ENCODE measurements around the gene ACACA. TPM values are rescaled to one million over a fixed set of nuclear protein-coding genes. Genes with fewer than 3 reads are reported as not detected.

Gene ACACA
- total and polyA plus RNA-seq, 8 donors: 9.1 to 31.6 (median 13.1) TPM

DNA sequence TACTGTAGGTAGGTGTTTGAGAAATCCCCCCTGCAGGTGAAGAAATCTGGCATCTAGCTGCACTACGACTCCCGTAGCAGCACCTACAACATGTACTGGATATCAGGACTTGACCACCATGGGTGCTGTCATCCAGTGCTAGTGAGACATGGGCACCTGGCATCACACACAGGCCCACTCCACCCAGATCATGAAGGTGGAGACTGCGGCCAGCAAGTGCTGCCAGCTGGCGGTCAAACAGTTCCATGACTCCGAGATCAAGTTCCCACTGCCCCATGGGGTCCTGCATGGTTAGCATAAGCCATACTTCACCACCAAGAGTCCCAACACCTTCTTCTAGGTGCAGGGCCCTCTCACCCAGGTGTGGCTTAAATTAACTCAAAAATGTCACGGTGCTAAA lies 243.8 kb downstream of the ACACA start:
- no peaks in the 10 kb centered on the region for H3K4me1 ChIP-seq
- FAIRE-seq: no peak
- DNase-seq: no peak
- H3K9me3 ChIP-seq: no peaks in the 10 kb centered on the region
- WGBS, 2 donors: 95 to 98% methylated on average over 6 of the region's 6 CpGs
- no peak overlapping the region for H3K4me3 ChIP-seq
- H3K36me3 ChIP-seq: peaks cover 0 to 4% (median 0%) of the 10 kb centered on the region in 3 donors
- intact Hi-C loops (cut with DNase I): no loop called here
- no peak overlapping the region for H3K27ac ChIP-seq
- ATAC-seq: no peak
- H3K27me3 ChIP-seq: no peaks in the 10 kb centered on the region
- TF ChIP-seq, protein P1, sequence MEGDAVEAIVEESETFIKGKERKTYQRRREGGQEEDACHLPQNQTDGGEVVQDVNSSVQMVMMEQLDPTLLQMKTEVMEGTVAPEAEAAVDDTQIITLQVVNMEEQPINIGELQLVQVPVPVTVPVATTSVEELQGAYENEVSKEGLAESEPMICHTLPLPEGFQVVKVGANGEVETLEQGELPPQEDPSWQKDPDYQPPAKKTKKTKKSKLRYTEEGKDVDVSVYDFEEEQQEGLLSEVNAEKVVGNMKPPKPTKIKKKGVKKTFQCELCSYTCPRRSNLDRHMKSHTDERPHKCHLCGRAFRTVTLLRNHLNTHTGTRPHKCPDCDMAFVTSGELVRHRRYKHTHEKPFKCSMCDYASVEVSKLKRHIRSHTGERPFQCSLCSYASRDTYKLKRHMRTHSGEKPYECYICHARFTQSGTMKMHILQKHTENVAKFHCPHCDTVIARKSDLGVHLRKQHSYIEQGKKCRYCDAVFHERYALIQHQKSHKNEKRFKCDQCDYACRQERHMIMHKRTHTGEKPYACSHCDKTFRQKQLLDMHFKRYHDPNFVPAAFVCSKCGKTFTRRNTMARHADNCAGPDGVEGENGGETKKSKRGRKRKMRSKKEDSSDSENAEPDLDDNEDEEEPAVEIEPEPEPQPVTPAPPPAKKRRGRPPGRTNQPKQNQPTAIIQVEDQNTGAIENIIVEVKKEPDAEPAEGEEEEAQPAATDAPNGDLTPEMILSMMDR (IDR thresholded peaks at IDR 0.05): no peak

GRCh38 chr17:37160944-37161343 lies 245.7 kb downstream of the ACACA start:
- ATAC-seq: no peak
- no peak for DNase-seq
- intact Hi-C loops (cut with DNase I): no loop called here
- TF ChIP-seq, protein P1 (IDR thresholded peaks at IDR 0.05): no peak
- no peaks in the 10 kb centered on the region for H3K4me1 ChIP-seq
- H3K27ac ChIP-seq: no peak overlapping the region
- no peak for FAIRE-seq
- no peaks in the 10 kb centered on the region for H3K27me3 ChIP-seq
- no peak overlapping the region for H3K4me3 ChIP-seq
- H3K9me3 ChIP-seq: no peaks in the 10 kb centered on the region
- H3K36me3 ChIP-seq: peaks cover 0 to 4% (median 0%) of the 10 kb centered on the region in 3 donors

GRCh38 chr17:37158290-37158689 lies 248.3 kb downstream of the ACACA start:
- Histone ChIP-seq H3K4me3 (no peak overlapping the region), H3K4me1 (no peaks in the 10 kb centered on the region), H3K36me3 (peaks cover 0 to 4% (median 0%) of the 10 kb centered on the region in 3 donors), H3K27ac (no peak overlapping the region), H3K9me3 (no peaks in the 10 kb centered on the region), H3K27me3 (no peaks in the 10 kb centered on the region)
- TF ChIP-seq, protein P1 (IDR thresholded peaks at IDR 0.05): no peak
- no peak for DNase-seq
- no peak for FAIRE-seq
- intact Hi-C loops (cut with DNase I): no loop called here
- WGBS, 2 donors: 94 to 97% methylated on average over 5 of the region's 5 CpGs
- no peak for ATAC-seq

DNA sequence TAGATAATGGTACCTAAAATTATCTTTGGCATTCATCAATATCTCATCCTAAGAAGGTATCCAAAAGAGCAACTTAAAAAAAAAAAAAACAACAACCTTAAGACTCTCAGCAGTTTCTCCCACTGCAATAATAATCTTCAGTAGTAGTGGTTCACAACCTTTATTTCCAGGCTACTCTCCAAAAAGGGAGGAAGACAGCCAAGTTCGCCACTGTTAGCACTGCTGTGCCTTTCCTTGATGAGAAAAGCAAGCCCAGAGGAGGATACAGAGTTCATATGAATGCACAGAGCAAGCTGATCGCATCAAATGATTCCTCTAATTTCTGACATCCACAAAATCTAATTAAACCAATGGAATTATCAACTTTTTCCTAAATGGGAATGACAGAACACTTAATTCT lies 258.5 kb downstream of the ACACA start:
- no peak for DNase-seq

DNA sequence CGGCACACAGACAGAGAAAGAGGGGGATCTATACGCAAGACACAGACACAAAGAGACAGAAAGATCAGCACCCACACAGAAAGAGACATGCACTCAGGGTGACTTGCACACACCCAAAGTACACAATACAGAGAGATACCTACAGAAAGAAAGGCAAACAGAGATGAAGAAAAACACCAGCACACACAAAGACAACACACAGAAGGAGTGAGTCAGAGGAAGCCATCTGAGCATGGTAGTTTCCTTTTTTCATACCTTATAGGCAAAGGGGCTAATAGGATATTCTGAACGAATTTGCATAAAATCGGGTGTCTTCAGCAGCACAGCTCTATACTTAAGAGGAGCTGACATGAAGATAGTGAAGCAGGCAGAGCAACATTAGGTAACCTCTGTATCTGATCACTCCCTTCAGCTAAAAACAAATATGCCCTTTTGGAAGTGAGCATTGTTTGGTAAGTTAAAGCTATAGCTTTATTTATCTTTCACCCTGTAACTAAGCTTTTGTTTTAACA lies 259.3 kb downstream of the ACACA start:
- H3K4me3 ChIP-seq: no peak overlapping the region
- intact Hi-C loops (cut with DNase I): no loop called here
- FAIRE-seq (no peak), DNase-seq (no peak), ATAC-seq (peak in 2 of 4 donors; percentile 24 to 35)
- no peaks in the 10 kb centered on the region for H3K36me3 ChIP-seq
- TF ChIP-seq, protein P1 (IDR thresholded peaks at IDR 0.05): no peak
- no peaks in the 10 kb centered on the region for H3K27me3 ChIP-seq
- H3K4me1 ChIP-seq: no peaks in the 10 kb centered on the region
- H3K27ac ChIP-seq: no peak overlapping the region
- 61% methylated on average over 4 of the region's 4 CpGs for WGBS, 2 donors
- H3K9me3 ChIP-seq: no peaks in the 10 kb centered on the region

More for the DNA sequence above, 258.5 kb downstream of the ACACA start:
- Histone ChIP-seq H3K9me3 (no peaks in the 10 kb centered on the region), H3K27me3 (no peaks in the 10 kb centered on the region), H3K4me3 (no peak overlapping the region), H3K36me3 (no peaks in the 10 kb centered on the region), H3K4me1 (no peaks in the 10 kb centered on the region), H3K27ac (no peak overlapping the region)
- TF ChIP-seq, protein P1 (IDR thresholded peaks at IDR 0.05): no peak
- intact Hi-C loops (cut with DNase I): no loop called here
- ATAC-seq: no peak
- WGBS, 2 donors: 71 to 83% methylated on average over 2 of the region's 2 CpGs
- no peak for FAIRE-seq
